Left renal cortex interstitium (tissue), 4 donors: ENCODE data around the gene CCM2. TPM values are rescaled to one million over a fixed set of nuclear protein-coding genes. Genes with fewer than 3 reads are reported as not detected.

Experiments used
- DNase-seq, 4 donors: peaks; one replicate each; pipeline ENCODE4 v3.0.0-alpha.2; 2013; ENCODE audit warnings: low read depth in 4 of 4, low spot score in 2 of 4, missing footprints in 1 of 4
- polyA plus RNA-seq, 4 donors: library from polyadenylated mRNA; unstranded; fragments of 120-200 nt; gene quantifications; one replicate each; pipeline ENCODE4 v1.2.1, GENCODE V29; 2013; ENCODE audit not compliant: insufficient read length in 4 of 4

Gene CCM2
- polyA plus RNA-seq, 4 donors, result 23.1 to 32.6 (median 29.4) TPM

DNA sequence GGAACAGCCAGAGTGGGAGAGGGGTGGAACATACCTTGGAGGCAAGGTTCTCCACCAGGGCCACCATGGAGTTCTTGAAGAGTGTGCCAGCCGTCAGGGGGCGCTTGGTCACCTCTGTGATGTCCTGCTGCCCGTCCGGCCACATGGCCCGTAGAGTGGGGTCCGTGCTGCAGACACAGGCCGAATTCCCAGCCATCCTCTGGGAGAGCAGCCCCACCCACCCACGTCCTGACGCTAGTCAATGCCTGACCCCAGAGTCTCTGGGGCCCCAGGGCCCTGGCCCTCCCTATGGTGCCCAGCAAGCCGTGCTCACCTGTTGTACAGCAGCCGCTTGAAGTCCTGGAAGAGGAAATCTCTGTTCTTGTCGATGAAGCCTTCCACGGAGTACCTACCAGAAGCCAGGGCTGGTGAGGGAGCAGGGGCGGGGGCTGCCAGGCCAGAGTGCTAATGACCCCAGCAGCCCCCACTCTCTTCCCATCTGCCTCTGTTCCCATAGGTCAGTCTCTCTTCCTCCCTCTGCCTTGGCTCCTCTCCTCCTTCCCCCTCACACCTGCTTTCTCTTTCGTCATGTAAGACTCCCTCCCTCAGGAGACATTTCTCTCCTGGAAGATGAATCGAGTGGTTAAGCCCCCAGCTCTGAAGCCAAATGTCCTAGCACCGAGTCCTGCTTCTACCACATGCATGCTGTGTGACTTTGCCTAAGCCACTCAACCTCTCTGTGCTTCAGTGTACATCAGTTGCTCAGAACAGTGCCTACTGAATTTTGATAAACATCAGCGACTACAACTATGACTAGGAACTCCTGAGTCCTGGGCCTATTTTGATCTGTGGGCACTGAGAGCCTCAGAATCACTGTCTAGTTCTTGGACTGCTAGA, 32.2 kb upstream of the CCM2 start:
- DNase-seq, result no peak

DNA sequence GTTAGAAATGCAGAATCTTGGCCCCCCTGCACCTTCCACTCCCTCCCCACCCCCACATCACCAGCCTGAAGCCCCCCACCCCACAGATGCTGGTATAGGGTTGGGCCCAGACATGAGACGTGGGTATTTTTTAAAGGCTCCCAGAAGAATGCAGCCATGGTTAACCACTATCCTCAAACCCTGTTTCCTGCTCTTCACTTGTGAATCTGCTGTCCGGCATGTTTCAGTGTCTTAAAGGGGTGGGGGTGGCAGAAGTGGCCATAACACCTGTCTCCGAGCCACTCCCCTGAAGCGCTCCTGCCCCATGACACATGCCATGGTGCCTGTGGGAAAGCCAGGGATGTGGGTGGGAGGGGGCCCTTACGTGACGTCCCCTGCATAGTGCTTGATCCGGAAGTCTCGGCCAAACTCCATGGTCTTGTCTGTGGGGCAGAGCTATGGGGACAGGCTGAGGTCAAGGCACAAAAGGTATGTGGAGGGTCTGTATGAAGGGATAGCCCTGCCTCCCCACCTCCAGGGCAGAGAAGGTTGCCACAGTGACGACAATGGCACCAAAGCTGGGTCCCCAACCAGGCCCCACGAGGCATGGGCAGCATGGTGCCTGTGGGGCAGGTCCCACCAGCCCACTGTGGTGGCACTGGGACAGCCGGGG, 30.8 kb upstream of the CCM2 start:
- no peak for DNase-seq

DNA sequence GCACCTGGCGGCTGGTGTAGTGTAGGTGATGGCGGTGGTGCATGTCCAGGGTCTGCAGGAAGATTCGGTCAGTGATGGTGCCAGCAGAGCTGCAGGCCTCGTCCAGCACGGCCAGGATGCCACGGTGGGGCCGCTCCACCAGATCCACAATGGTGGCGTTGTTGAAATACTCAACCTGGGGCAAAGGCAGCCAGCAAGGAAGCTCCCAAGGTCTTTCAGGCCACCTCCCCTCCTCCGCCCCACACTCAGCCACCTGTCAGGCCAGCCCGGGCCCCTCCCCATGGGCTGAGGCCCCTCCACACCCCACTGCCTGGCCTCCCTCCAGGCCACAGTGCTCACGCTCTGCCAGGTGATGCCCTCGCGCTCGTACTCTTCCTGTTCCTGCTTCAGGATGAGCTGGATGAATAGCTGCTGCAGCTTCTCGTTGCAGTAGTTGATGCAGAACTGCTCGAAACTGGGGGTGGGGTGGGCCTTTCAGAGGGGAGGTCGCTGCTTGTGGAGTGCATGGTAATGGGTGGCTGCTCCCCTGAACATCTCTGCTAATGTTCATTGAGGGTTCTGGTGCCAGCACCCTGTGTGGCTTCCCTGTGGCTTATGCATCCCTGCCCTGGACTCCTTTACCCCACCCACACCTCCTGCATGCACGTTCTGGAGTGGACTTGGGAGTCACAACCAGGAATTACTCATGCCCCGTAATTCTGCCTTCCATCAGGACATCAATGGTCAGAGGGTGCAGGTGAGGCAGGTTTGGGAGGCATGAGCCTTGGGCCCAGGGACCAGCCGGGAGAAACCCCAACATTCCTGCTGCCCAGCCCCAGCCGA, 30.1 kb upstream of the CCM2 start:
- DNase-seq, result no peak

GRCh38 chr7:44970523-44971051, 29.4 kb upstream of the CCM2 start:
- DNase-seq, result no peak

DNA sequence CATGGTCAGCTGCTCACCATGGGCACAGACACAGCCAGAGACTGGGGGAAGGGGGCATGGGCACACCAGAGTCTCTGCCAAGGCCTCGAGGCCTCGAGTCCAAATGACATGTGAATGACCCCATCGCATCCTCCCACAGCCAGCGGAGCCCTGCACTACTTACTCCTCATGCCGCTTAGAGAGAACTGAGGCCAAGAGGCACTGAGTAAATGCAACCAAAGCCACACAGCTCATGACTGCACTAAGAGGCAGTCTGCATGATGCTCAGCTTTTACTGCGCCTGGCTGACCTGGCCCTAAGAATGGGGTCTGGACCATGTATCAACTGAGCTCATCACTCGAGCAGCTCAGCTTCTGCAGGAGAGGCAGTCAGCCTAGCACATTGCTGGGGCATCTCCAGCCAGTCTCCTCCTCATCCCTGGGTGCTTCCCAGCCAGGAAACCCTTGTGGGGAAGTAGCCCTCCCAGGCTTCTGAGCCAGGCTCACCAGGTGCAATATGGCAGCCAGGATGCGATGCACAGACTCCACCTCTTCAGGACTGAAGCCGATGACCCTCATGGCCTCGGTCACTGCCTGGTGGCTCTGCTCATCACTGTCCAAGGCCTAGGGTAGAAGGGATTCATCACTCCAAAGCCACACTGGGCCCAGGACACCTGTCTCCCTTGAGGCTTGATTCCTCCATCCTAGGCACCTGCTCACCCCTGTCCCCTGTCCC, 28.7 kb upstream of the CCM2 start:
- DNase-seq, result no peak

GRCh38 chr7:44971902-44972441, 28.0 kb upstream of the CCM2 start:
- no peak for DNase-seq

DNA sequence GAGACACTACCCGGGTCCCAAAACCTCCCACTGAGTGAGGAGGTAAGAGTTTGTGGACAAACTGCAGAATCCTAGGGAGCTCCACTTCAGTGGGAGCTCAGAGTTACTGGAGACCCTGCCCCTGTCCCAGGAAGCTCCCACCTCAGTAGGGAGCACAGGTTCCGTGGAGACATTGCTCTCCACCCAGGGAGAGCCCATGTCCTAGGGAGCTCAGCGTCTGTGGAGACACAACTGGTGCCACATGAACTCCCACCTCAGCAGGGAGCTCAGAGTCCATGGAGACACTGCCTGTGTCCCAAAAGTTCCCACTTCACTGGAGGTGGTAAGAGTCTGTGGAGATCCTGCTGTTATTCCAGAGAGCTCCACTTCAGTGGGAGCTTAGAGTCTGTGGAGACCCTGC, 27.4 kb upstream of the CCM2 start:
- no peak for DNase-seq

DNA sequence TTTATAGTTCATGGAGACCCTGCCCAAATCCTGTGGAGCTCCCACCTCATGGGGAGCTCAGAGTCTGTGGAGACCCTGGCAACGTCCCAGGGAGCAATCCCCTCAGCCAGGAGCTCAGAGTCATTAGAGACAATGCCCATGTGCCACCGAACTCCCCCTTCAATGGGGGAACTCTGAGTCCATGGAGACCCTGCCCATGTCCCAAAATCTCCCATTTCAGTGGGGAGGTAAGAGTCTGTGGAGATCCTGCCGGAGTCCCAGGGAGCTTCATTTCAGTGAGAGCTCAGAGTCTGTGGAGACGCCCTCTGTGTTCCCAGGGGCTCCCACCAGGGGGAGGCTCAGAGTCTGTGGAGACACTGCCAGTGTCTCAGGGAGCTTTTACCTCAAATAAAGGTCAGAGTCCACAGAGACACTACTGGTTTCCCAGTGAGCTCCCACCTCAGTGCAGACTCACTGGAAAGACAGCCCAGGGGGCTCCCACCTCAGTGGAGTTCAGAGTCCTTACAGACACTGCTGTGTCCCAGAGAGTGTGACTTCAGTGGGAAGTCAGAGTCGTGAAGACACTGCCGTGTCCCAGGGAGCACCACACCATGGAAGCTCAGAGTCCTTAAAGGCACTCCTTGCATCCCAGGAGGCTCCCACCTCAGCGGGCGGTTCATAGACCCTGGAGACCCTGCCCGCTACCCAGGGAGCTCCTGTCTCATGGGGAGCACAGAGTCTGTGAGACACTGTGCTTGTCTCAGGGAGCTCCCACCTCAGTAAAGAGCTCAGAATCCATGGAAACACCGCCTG, 26.2 kb upstream of the CCM2 start:
- DNase-seq, result no peak

DNA sequence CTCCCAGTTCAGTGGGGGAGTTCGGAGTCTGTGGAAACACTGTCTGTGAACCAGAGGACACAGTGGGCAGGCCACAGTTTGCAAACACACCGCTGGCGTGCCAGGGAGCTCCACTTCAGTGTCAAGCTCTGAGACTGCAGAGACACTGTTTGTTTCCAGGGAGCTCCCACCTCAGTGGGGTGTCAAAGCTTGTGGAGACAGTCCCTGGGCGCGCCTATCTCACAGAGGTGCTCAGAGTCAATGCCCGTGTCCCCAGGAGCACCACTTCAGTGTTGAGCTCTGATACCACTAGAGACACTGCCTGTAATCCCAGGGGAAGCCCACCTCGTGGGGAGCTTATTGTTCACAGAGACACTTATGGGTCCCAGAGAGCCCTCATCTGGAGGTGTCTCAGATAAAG, 25.5 kb upstream of the CCM2 start:
- DNase-seq, result no peak

DNA sequence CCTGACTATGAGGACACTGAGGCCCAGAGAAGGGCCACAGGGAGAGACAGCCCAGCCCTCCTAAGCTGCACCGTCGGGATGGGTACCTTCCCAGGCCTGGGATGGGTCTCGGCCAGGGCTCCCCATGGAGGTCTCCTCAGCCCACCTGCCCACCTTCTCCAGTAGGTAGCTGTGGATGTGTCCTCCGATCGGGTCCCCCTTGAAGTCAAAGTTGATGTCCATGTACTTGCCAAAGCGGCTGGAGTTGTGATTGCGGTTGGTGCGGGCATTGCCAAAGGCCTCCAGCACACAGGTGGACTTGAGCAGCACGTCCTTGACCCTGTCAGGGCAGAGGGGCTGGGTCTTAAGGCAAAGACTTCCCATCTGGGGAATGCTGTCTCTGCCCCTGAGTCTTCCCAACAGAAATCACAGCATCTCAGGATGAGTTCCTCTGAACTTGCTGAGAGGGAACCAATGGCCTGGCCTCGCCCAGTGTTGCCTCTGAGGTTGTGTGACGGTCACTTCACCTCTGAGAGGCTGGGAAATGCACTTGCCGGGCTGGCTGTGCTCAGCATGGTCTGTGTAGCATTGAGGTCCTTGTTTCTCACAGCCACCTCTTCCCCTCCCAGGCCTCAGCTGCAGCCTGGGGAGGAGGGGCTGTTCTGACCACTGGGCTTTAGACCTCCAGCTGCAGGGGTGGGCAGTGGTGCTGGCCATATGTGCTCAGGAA, 24.5 kb upstream of the CCM2 start:
- DNase-seq, result no peak

GRCh38 chr7:44976040-44976745, 23.8 kb upstream of the CCM2 start:
- no peak for DNase-seq

- DNase-seq, result no peak
Observed at GRCh38 chr7:44976746-44977196, 23.2 kb upstream of the CCM2 start.

DNA sequence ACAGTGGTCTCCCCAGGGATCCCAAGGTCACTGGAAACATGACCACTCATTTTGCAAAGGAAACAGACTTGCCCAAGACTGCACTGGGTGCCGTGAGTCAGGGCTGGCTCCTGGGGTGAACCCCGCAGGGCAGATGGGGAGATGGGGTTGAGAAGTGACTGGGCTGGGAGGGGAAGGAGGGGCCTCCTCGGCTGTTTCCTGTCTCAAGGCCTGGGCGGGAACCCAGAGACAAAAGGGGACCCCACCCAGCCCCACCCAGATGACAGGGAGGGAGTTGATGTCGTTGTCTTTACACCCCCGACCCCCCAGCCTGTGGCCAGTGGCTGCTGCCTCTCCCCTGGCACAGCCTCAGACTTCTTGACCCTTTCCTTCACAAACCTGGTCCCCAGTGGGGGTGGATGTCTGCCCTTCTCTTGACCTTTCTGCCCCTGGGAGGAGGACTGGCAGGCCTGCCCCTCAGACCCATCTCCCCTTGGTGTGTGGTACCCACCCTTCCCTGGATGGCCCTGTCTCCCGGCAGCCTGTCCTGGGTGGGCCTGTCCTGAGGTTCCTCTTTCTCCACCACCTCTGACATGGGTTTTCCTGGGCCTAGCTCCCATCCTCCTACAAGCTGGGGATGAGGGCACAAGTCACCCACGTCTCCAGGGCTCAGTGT, 22.6 kb upstream of the CCM2 start:
- no peak for DNase-seq

DNA sequence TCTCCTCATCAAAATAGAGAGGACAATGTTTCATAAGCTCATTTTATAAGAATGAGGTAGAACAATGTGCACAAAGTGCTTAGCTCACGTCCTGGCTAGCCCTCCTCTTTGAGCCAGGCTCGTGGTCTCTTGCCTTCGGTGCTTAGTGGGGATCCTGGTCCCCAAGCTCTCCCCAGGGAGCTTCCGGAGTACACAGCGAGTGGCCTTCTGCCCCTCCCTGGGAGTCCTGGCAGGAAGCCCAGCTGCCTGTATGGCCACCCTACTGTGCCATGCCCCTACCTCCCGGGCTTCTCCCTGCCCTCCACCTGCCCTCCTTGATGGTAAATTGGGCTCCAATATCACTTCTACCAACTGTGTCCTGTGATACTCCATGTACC, 22.1 kb upstream of the CCM2 start:
- no peak for DNase-seq

DNA sequence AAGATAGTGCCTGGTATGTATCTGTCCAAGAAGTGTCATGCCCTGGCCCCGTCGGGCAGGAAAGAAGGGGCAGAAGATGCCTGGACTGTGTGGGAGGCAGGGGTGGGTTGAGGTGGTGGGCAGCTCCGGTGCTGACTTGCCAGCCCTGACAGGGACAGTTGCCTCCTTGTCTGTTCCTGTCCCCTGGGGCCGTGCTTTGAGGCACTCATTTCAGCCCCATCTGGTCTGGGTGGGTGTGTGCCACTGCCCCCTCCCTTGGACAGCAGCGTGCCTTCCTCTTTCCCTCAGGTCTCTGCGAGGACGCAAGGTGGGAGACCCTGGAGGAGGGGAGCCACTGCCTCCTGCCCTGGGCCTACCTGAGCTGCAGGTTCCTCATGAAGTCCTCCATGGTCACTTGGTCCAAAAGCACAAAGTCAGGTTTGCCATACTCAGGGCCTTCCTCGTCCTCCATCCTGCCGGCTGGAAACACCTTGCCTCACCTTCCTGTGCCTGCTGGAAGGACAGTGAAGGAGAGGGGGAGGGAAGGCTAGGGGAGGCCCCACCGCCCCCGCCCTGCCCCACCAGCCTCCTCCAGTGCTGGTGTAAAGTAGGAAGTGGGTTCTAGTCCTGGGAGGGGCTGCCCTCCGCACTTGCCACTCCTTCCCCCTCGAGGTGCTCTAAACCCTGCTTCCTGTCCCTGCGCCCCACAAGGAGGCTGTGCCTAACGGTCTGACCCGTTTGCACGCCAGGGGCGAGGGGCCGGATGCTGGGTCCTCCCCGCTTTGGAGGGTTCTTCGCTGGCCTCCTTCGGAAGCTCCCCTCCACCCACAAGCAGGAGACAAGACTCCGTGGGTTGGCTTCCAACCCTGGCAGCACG, 21.3 kb upstream of the CCM2 start, which contains the start of gene MYO1G:
TSS of gene MYO1G (minus strand) at position 505 of the 856 bp plus-strand sequence. CDS start at position 451, 54 bp downstream.
- no peak for DNase-seq
